IMR-90 (cell line): ENCODE results near the gene TRNAU1AP. TPM values are rescaled to one million over a fixed set of nuclear protein-coding genes. Genes with fewer than 3 reads are reported as not detected.

Experiments
- ATAC-seq: fragments of 200-7000 bp; cut with Tn5 transposase; 2 replicates; pipeline ENCODE4 v1.9.1; 2020; ENCODE audit warnings: low read depth, mild to moderate bottlenecking, moderate library complexity
- BruUV-seq: library from RNA; stranded (reverse); fragments of 400-500 nt; replicated peaks from 2 replicates; lab custom pipeline; 2021; lab: Mats Ljungman, UMichigan
- CTCF ChIA-PET: fragments of 300-600 bp; formaldehyde crosslinking; extraction: SDS; loops from one replicate; lab custom pipeline; 2021; ENCODE audit warnings: antibody characterized with exemption; lab: Yijun Ruan, JAX
- POLR2A ChIA-PET: fragments of 300-600 bp; sonication (Branson Sonifier 250); formaldehyde crosslinking; loops from one replicate; lab custom pipeline; 2022; ENCODE audit warnings: antibody characterized with exemption; ENCODE audit not compliant: unreplicated experiment; lab: Charles Lee
- DNase-seq: peaks from one replicate; pipeline ENCODE4 v3.0.0; 2013
- H2AFZ ChIP-seq: replicated peaks from 2 replicates; pipeline ENCODE3; 2013; ENCODE audit warnings: low read length, mild to moderate bottlenecking; ENCODE audit not compliant: poor library complexity
- H2AK5ac ChIP-seq: 2 replicates; pipeline ENCODE4 v1.6.1; 2013; ENCODE audit warnings: low read depth, low read length, inconsistent platforms
- H2AK9ac ChIP-seq: replicated peaks from 2 replicates; pipeline ENCODE3; 2013; ENCODE audit warnings: mild to moderate bottlenecking, low read depth, low read length, moderate library complexity; ENCODE audit not compliant: poor library complexity
- H2BK120ac ChIP-seq: 2 replicates; pipeline ENCODE4 v1.6.1; 2013; ENCODE audit warnings: low read depth, low read length, inconsistent platforms
- H2BK15ac ChIP-seq: 3 replicates; pipeline ENCODE4 v1.6.1; 2013; ENCODE audit warnings: low read depth, low read length, inconsistent platforms
- H2BK20ac ChIP-seq: 2 replicates; pipeline ENCODE4 v1.6.1; 2013; ENCODE audit warnings: low read depth, mild to moderate bottlenecking, inconsistent platforms, low read length, moderate library complexity
- H2BK5ac ChIP-seq: 2 replicates; pipeline ENCODE4 v1.6.1; 2013; ENCODE audit warnings: mild to moderate bottlenecking, low read depth, low read length, inconsistent platforms; ENCODE audit not compliant: poor library complexity, severe bottlenecking
- H3K14ac ChIP-seq: replicated peaks from 2 replicates; pipeline ENCODE4 v1.6.1; 2013; ENCODE audit warnings: low read depth, low read length, inconsistent platforms
- H3K18ac ChIP-seq: 2 replicates; pipeline ENCODE4 v1.6.1; 2013; ENCODE audit warnings: low read depth, low read length, control low read depth
- H3K23ac ChIP-seq: 2 replicates; pipeline ENCODE4 v1.6.1; 2013; ENCODE audit warnings: low read depth, low read length, inconsistent platforms
- H3K27ac ChIP-seq: 2 replicates; pipeline ENCODE4 v1.5.1; 2013; ENCODE audit warnings: mild to moderate bottlenecking, control low read depth, low read length; ENCODE audit not compliant: insufficient read depth
- H3K27me3 ChIP-seq: 2 replicates; pipeline ENCODE4 v1.6.1; 2013; ENCODE audit warnings: low read length; ENCODE audit not compliant: control insufficient read depth, insufficient read depth
- H3K36me3 ChIP-seq: 2 replicates; pipeline ENCODE4 v1.6.1; 2013; ENCODE audit warnings: low read length, mixed read lengths; ENCODE audit not compliant: control insufficient read depth, insufficient read depth
- H3K4ac ChIP-seq: 2 replicates; pipeline ENCODE4 v1.6.1; 2013; ENCODE audit warnings: low read depth, low read length, inconsistent platforms
- H3K4me1 ChIP-seq: 2 replicates; pipeline ENCODE4 v1.6.1; 2013; ENCODE audit warnings: low read length, mixed read lengths; ENCODE audit not compliant: control insufficient read depth, insufficient read depth
- H3K4me2 ChIP-seq: 2 replicates; pipeline ENCODE4 v1.6.1; 2013; ENCODE audit warnings: low read depth, mild to moderate bottlenecking, control low read depth, low read length, moderate library complexity
- H3K4me3 ChIP-seq: 2 replicates; pipeline ENCODE4 v1.5.1; 2013; ENCODE audit warnings: low read depth, mild to moderate bottlenecking, control low read depth, low read length, moderate library complexity; ENCODE audit not compliant: insufficient read depth
- H3K56ac ChIP-seq: 2 replicates; pipeline ENCODE4 v1.6.1; 2013; ENCODE audit warnings: low read length, inconsistent platforms; ENCODE audit not compliant: insufficient read depth; ENCODE audit errors: extremely low read depth
- H3K79me1 ChIP-seq, 2 experiments: 2 replicates each; pipeline ENCODE4 v1.6.1; 2013; ENCODE audit warnings: low read length in 2 of 2, inconsistent platforms in 1 of 2, low read depth in 1 of 2
- H3K9ac ChIP-seq: 2 replicates; pipeline ENCODE4 v1.6.1; 2013; ENCODE audit warnings: low read depth, low read length, control low read depth
- H3K9me1 ChIP-seq: 2 replicates; pipeline ENCODE4 v1.6.1; 2013; ENCODE audit warnings: low read length, inconsistent platforms; ENCODE audit not compliant: insufficient read depth
- H3K9me3 ChIP-seq: 2 replicates; pipeline ENCODE4 v1.6.1; 2013; ENCODE audit warnings: low read length; ENCODE audit not compliant: control insufficient read depth, insufficient read depth
- H4K20me1 ChIP-seq: 2 replicates; pipeline ENCODE4 v1.6.1; 2013; ENCODE audit warnings: low read length, inconsistent platforms; ENCODE audit not compliant: insufficient read depth
- H4K5ac ChIP-seq: 2 replicates; pipeline ENCODE4 v1.6.1; 2013; ENCODE audit warnings: mild to moderate bottlenecking, low read depth, low read length, control low read depth
- H4K8ac ChIP-seq, 2 experiments: 2 replicates each; pipeline ENCODE4 v1.6.1; 2013; ENCODE audit warnings: low read depth in 2 of 2, low read length in 2 of 2, control low read depth in 1 of 2, inconsistent platforms in 1 of 2
- H4K91ac ChIP-seq: 2 replicates; pipeline ENCODE4 v1.6.1; 2013; ENCODE audit warnings: low read depth, low read length, inconsistent platforms; ENCODE audit not compliant: insufficient read depth
- BHLHE40 ChIP-seq: fragments of 150-350 bp; IDR thresholded peaks from 2 replicates; pipeline ENCODE4 v1.6.1; 2016; ENCODE audit warnings: mild to moderate bottlenecking, low read depth, low read length
- CEBPB ChIP-seq: IDR thresholded peaks from 2 replicates; pipeline ENCODE4 v1.6.1; 2012; ENCODE audit warnings: low read depth, low read length, improper control_type of control experiment
- CTCF ChIP-seq: conservative IDR thresholded peaks from 2 replicates; pipeline ENCODE4 v1.5.1; 2012; ENCODE audit warnings: mild to moderate bottlenecking, low read depth, low read length, improper control_type of control experiment
- FOS ChIP-seq: fragments of 150-350 bp; IDR thresholded peaks from 2 replicates; pipeline ENCODE4 v1.6.1; 2016; ENCODE audit warnings: low read depth, low read length
- MAFK ChIP-seq: IDR thresholded peaks from 2 replicates; pipeline ENCODE4 v1.6.1; 2012; ENCODE audit warnings: low read depth, low read length, improper control_type of control experiment
- MXI1 ChIP-seq: IDR thresholded peaks from 2 replicates; pipeline ENCODE4 v1.6.1; 2012; ENCODE audit warnings: low read depth, mild to moderate bottlenecking, low read length, moderate library complexity, borderline replicate concordance
- NFE2L2 ChIP-seq: fragments of 150-350 bp; IDR thresholded peaks from 2 replicates; pipeline ENCODE4 v1.6.1; 2016; ENCODE audit warnings: low read depth, mild to moderate bottlenecking, low read length
- RAD21 ChIP-seq: IDR thresholded peaks from 2 replicates; pipeline ENCODE4 v1.6.1; 2012; ENCODE audit warnings: low read length, improper control_type of control experiment
- RCOR1 ChIP-seq: IDR thresholded peaks from 2 replicates; pipeline ENCODE4 v1.6.1; 2012; ENCODE audit warnings: mild to moderate bottlenecking, low read length, improper control_type of control experiment; ENCODE audit not compliant: insufficient replicate concordance
- RFX5 ChIP-seq: IDR thresholded peaks from 2 replicates; pipeline ENCODE4 v1.8.0; 2012; ENCODE audit warnings: low read depth, mild to moderate bottlenecking, low read length, moderate library complexity
- WGBS, 2 experiments: methylation state at CpG; one replicate each; pipeline versions ENCODE4 v1.1.5 to v1.1.7; 2013; ENCODE audit warnings: missing lambda C conversion rate in 2 of 2; ENCODE audit not compliant: insufficient read length in 1 of 2; ENCODE audit errors: extremely low coverage in 2 of 2; 5-methylcytosine and 5-hydroxymethylcytosine counted together
- dilution Hi-C: fragments of 300-500 bp; cut with HindIII; formaldehyde crosslinking; loops from one replicate; pipeline ENCODE4 v1.14.3; 2018; ENCODE audit warnings: low sequenced_read_pairs; ENCODE audit not compliant: unreplicated experiment
- in situ Hi-C: fragments of 300-500 bp; cut with MboI; formaldehyde crosslinking; loops from 3 replicates; pipeline ENCODE4 v1.14.3; 2019; ENCODE audit warnings: low sequenced_read_pairs, inconsistent platforms, mixed read lengths
- intact Hi-C: fragments of 100-400 bp; cut with micrococcal nuclease; formaldehyde crosslinking; loops from 2 replicates; pipeline ENCODE4 v1.10.0; 2022
- polyA plus RNA-seq, 3 experiments: library from polyadenylated mRNA; depleted of rRNA; stranded (reverse); fragments of >200 nt; gene quantifications; 2 replicates each; pipeline ENCODE4 v1.2.3, GENCODE V29; 2012; ENCODE audit warnings: low replicate concordance in 1 of 3
- total RNA-seq: library from RNA; depleted of rRNA; stranded (reverse); fragments of >200 nt; gene quantifications from 2 replicates; pipeline ENCODE4 v1.2.3, GENCODE V29; 2012
- TF ChIP-seq, protein P1 (sequence below): fragments of 150-350 bp; IDR thresholded peaks from 2 replicates; pipeline ENCODE4 v1.6.1; 2016; ENCODE audit warnings: low read depth, mild to moderate bottlenecking, low read length, moderate library complexity, borderline replicate concordance
- TF ChIP-seq, protein P2 (sequence below): fragments of 150-350 bp; IDR thresholded peaks from 2 replicates; pipeline ENCODE4 v1.6.1; 2017; ENCODE audit warnings: mild to moderate bottlenecking, antibody characterized with exemption, low read length, low read depth

Gene TRNAU1AP
- total and polyA plus RNA-seq, 2 of the 4 experiments (the other 2 are of a cell fraction) = 23.3 to 23.8 TPM

GRCh38 chr1:28578696-28579218 is 25.9 kb downstream of the TRNAU1AP start:
- Histone ChIP-seq H4K91ac (no peak overlapping the region), H2BK5ac (no peak overlapping the region), H3K14ac (no peak overlapping the region), H3K9me3 (no peaks in the 10 kb centered on the region), H3K4ac (0 out of 2 replicates have a peak overlapping the region, but pooled peaks have one; percentile 35), H2BK120ac (no peak overlapping the region), H3K79me1 (peaks cover 13 to 35% of the 10 kb centered on the region in 2 experiments), H3K4me3 (no peak overlapping the region), H3K18ac (no peak overlapping the region), H2BK20ac (no peak overlapping the region), H4K8ac (no peak overlapping the region), H3K27ac (no peak overlapping the region), H3K27me3 (no peaks in the 10 kb centered on the region), H3K9me1 (peaks cover 7% of the 10 kb centered on the region; the same call in 1 of the 2 replicates), H4K20me1 (peaks cover 44% of the 10 kb centered on the region), H2BK15ac (no peak overlapping the region), H2AK9ac (no peak overlapping the region), H3K9ac (no peak overlapping the region), H3K4me2 (no peak overlapping the region), H3K23ac (no peak overlapping the region), H3K36me3 (peaks cover 42% of the 10 kb centered on the region), H3K56ac (no peak overlapping the region), H2AK5ac (no peak overlapping the region), H2AFZ (no peak overlapping the region), H4K5ac (no peak overlapping the region), H3K4me1 (peaks cover 6% of the 10 kb centered on the region; the same call in 1 of the 2 replicates)
- no TSS peak for BruUV-seq
- dilution Hi-C loops (no loop called here), in situ Hi-C loops (no loop called here), intact Hi-C loops (no loop called here)
- ATAC-seq = no peak
- ChIA-PET CTCF (interaction anchor here (1.1 kb wide), 1 partner anchor 24 kb away, joined by 3 read pairs; no protein-coding TSS in a partner anchor), POLR2A (interaction anchor here (0.5 to 1.1 kb wide), 2 partner anchors 21 to 24 kb away, joined by 5 to 9 read pairs; no protein-coding TSS in a partner anchor)
- WGBS, 2 experiments = 84% methylated on average over 5 of the region's 6 CpGs; no CpG with 5 or more reads in 1 of the 2 experiments
- TF ChIP-seq, protein P1, sequence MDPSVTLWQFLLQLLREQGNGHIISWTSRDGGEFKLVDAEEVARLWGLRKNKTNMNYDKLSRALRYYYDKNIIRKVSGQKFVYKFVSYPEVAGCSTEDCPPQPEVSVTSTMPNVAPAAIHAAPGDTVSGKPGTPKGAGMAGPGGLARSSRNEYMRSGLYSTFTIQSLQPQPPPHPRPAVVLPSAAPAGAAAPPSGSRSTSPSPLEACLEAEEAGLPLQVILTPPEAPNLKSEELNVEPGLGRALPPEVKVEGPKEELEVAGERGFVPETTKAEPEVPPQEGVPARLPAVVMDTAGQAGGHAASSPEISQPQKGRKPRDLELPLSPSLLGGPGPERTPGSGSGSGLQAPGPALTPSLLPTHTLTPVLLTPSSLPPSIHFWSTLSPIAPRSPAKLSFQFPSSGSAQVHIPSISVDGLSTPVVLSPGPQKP = no peak
- no peak for TF ChIP-seq RCOR1
- TF ChIP-seq RFX5 = no peak
- TF ChIP-seq, protein P2, sequence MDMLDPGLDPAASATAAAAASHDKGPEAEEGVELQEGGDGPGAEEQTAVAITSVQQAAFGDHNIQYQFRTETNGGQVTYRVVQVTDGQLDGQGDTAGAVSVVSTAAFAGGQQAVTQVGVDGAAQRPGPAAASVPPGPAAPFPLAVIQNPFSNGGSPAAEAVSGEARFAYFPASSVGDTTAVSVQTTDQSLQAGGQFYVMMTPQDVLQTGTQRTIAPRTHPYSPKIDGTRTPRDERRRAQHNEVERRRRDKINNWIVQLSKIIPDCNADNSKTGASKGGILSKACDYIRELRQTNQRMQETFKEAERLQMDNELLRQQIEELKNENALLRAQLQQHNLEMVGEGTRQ = no peak
- no peak for TF ChIP-seq CTCF
- no peak for TF ChIP-seq MAFK
- no peak for TF ChIP-seq FOS
- no peak for TF ChIP-seq NFE2L2
- TF ChIP-seq RAD21 = no peak
- no peak for TF ChIP-seq MXI1
- TF ChIP-seq BHLHE40 = no peak
- TF ChIP-seq CEBPB = no peak
- no peak for DNase-seq
